A673 (cell line): ENCODE data around the gene CFAP61. TPM values are rescaled to one million over a fixed set of nuclear protein-coding genes. Genes with fewer than 3 reads are reported as not detected.

Experiments
- BruUV-seq: library from RNA; stranded (reverse); fragments of 400-500 nt; replicated peaks from 2 replicates; lab custom pipeline; 2021; lab: Mats Ljungman, UMichigan
- CTCF ChIA-PET: fragments of 300-600 bp; sonication (Branson Sonifier 250); formaldehyde crosslinking; loops from one replicate; lab custom pipeline; 2022; ENCODE audit warnings: antibody characterized with exemption; lab: Charles Lee
- POLR2A ChIA-PET: fragments of 300-600 bp; sonication (Branson Sonifier 250); formaldehyde crosslinking; loops from one replicate; lab custom pipeline; 2022; ENCODE audit warnings: antibody characterized with exemption; ENCODE audit not compliant: low non-redundant PET; lab: Charles Lee
- DNase-seq: peaks from one replicate; pipeline ENCODE4 v3.0.0-alpha.2; 2015; ENCODE audit warnings: low spot score
- H3K27ac ChIP-seq: fragments of 200-600 bp; sonication (generic); 2 replicates; pipeline ENCODE4 v1.5.1; 2016; ENCODE audit warnings: mixed run types, low read depth, mild to moderate bottlenecking, mixed read lengths, antibody characterized with exemption, low read length; ENCODE audit not compliant: poor library complexity, severe bottlenecking
- H3K27me3 ChIP-seq: fragments of 200-600 bp; sonication (generic); replicated peaks from 2 replicates; pipeline ENCODE4 v1.6.1; 2017; ENCODE audit warnings: mixed run types, low read depth, mild to moderate bottlenecking, mixed read lengths, antibody characterized with exemption, low read length; ENCODE audit not compliant: insufficient read depth, poor library complexity
- H3K36me3 ChIP-seq: fragments of 200-600 bp; sonication (generic); 2 replicates; pipeline ENCODE4 v1.6.1; 2016; ENCODE audit warnings: mixed run types, mild to moderate bottlenecking, mixed read lengths, antibody characterized with exemption, low read length; ENCODE audit not compliant: insufficient read depth, poor library complexity, severe bottlenecking
- H3K4me1 ChIP-seq: fragments of 200-600 bp; sonication (generic); 2 replicates; pipeline ENCODE4 v1.6.1; 2017; ENCODE audit warnings: mixed run types, mild to moderate bottlenecking, mixed read lengths, antibody characterized with exemption, low read length; ENCODE audit not compliant: insufficient read depth, poor library complexity, severe bottlenecking
- H3K4me3 ChIP-seq: fragments of 200-600 bp; sonication (generic); 2 replicates; pipeline ENCODE4 v1.5.1; 2016; ENCODE audit warnings: low read depth, mixed run types, mild to moderate bottlenecking, mixed read lengths, low read length; ENCODE audit not compliant: poor library complexity, severe bottlenecking
- H3K9me3 ChIP-seq: fragments of 200-600 bp; sonication (generic); 2 replicates; pipeline ENCODE4 v1.6.1; 2016; ENCODE audit warnings: mixed run types, low read depth, mild to moderate bottlenecking, mixed read lengths, antibody characterized with exemption, low read length; ENCODE audit not compliant: poor library complexity, severe bottlenecking
- EZH2 ChIP-seq: fragments of 200-600 bp; sonication (generic); IDR thresholded peaks from 2 replicates; pipeline ENCODE4 v1.6.1; 2017; ENCODE audit warnings: borderline replicate concordance, low read depth, mild to moderate bottlenecking, mixed read lengths, antibody characterized with exemption, low read length; ENCODE audit not compliant: poor library complexity, severe bottlenecking
- intact Hi-C: fragments of 100-400 bp; cut with micrococcal nuclease; formaldehyde crosslinking; loops from one replicate; pipeline ENCODE4 v1.10.0; 2022; ENCODE audit not compliant: unreplicated experiment
- total RNA-seq: library from RNA; stranded (reverse); gene quantifications from 2 replicates; pipeline ENCODE4 v1.2.3, GENCODE V29; 2021
- TF ChIP-seq, protein P1 (sequence below): fragments of 300-800, 200-600 bp; sonication (generic); conservative IDR thresholded peaks from 2 replicates; pipeline ENCODE4 v1.5.1; 2017; ENCODE audit warnings: low read depth, mild to moderate bottlenecking, antibody characterized with exemption, low read length, moderate library complexity, mixed read lengths

Gene CFAP61
- total RNA-seq, 1 experiment from 2014 or later: not detected

DNA sequence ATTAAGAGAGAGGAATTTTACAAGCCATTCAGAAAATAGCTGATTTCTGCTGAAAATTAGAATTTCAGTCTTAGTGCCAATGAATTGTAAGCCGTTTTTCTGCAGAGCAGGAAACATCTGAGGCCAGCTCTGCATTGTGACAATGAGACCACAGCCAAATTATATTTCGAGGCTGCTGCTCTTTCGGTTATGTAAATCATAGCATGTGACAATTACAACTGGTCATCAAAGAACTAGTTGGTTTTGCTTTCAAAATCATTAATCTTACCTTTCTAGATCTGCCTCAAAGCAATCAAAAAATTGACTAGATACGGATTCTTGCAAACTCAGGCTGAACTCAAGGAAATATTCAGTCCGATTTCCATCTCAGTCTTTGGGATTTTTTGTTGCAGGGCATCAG is 282.2 kb downstream of the CFAP61 start:
- TF ChIP-seq, protein P1, sequence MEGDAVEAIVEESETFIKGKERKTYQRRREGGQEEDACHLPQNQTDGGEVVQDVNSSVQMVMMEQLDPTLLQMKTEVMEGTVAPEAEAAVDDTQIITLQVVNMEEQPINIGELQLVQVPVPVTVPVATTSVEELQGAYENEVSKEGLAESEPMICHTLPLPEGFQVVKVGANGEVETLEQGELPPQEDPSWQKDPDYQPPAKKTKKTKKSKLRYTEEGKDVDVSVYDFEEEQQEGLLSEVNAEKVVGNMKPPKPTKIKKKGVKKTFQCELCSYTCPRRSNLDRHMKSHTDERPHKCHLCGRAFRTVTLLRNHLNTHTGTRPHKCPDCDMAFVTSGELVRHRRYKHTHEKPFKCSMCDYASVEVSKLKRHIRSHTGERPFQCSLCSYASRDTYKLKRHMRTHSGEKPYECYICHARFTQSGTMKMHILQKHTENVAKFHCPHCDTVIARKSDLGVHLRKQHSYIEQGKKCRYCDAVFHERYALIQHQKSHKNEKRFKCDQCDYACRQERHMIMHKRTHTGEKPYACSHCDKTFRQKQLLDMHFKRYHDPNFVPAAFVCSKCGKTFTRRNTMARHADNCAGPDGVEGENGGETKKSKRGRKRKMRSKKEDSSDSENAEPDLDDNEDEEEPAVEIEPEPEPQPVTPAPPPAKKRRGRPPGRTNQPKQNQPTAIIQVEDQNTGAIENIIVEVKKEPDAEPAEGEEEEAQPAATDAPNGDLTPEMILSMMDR: no peak
- TF ChIP-seq EZH2: no peak
- no peak overlapping the region for H3K27ac ChIP-seq
- no peak overlapping the region for H3K4me3 ChIP-seq
- H3K9me3 ChIP-seq: no peaks in the 10 kb centered on the region
- no peaks in the 10 kb centered on the region for H3K36me3 ChIP-seq
- no TSS peak for BruUV-seq
- H3K27me3 ChIP-seq: no peaks in the 10 kb centered on the region
- DNase-seq: no peak
- intact Hi-C loops: no loop called here
- no peaks in the 10 kb centered on the region for H3K4me1 ChIP-seq
- ChIA-PET POLR2A (no interaction called here), CTCF (no interaction called here)

DNA sequence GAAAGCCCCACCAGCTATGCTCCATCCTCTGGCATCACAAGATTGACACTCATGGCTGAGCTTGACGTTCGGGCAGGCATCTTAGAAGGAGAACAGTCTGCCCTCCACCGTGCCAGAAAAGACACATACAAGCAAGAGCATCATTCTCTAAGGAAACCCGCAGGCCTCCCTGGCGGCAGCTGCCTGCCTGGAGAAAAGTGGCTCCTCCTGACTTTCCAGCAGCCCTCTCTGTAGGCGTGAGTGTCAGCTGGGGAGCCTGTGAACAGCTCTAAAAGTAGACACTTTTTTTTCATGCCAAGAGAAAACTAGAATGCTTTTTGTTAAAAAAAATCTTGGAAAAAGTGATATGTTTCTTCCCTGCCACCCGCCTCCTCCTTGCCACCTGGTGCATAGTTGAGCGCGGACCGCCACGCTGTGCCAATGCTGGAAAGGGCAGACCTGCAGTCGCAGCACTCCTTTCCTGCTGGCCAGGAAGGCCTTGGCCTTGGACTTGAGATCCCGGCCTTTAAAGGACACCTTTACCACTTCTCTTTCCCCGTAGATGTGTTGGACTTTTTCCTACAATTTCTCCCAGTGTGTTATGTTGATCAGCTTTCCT is 285.9 kb downstream of the CFAP61 start:
- intact Hi-C loops: no loop called here
- DNase-seq: no peak
- Histone ChIP-seq H3K4me3 (no peak overlapping the region), H3K4me1 (no peaks in the 10 kb centered on the region), H3K36me3 (no peaks in the 10 kb centered on the region), H3K9me3 (no peaks in the 10 kb centered on the region), H3K27me3 (peaks cover 13% of the 10 kb centered on the region), H3K27ac (no peak overlapping the region)
- ChIA-PET POLR2A (no interaction called here), CTCF (no interaction called here)
- no peak for TF ChIP-seq EZH2
- TF ChIP-seq, protein P1: no peak
- no TSS peak for BruUV-seq

GRCh38 chr20:20340443-20340842 is 288.1 kb downstream of the CFAP61 start:
- TF ChIP-seq EZH2: no peak
- TF ChIP-seq, protein P1: no peak
- no TSS peak for BruUV-seq
- intact Hi-C loops: no loop called here
- Histone ChIP-seq H3K4me1 (no peaks in the 10 kb centered on the region), H3K36me3 (no peaks in the 10 kb centered on the region), H3K27me3 (peaks cover 13% of the 10 kb centered on the region), H3K27ac (no peak overlapping the region), H3K4me3 (no peak overlapping the region), H3K9me3 (no peaks in the 10 kb centered on the region)
- POLR2A ChIA-PET: no interaction called here
- no peak for DNase-seq
- CTCF ChIA-PET: no interaction called here
